NCI-H748 treated with DMSO at 0.1 percent for 48 hours (cell line): Measurements from ENCODE around the gene CHAD.

Source experiments
- DNase-seq: peaks from one replicate; lab custom pipeline; 2025; lab: John Stamatoyannopoulos, UW

CHAD gene

DNA sequence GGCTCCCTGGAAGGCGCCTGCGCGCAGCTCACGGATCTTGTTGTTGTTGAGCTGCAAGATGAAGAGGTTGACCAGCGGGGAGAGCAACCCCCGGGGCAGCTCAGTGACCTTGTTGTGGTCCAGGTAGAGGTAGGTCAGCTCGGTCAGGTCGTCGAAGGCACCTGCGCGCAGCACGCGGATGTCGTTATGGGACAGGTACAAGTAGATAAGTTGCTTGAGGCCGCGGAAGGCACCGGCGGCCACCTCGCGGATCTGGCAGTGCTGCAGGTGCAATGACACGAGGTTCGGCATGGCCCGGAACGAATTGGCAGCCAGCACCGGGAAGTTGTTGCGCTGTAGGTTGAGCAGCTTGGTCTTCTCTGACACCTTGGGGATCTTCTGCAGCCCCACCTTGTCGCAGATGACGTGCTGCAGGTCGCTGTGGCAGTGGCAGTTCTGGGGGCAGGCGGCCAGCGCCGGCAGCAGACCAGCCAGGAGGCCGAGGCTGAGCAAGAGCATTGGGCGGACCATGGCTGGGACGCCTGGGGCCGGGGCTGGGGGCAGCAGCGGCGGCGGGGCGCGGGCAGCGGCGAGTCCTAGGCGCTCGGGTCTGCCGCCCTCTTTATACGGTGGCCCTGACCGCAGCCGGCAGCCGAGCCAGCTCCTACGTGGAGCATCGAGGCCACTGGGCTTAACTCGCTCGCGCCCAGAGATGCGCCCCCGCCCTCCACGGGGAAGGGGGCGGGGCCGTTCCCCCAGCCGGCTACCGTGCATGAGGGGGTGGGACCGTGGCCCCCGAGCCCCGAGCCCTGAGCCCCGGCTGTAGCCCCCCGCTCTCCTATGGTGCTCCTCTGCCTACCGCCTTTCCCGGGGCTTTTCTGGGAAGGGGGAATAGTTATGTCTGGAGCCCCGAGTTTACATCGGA lies at the start of gene CHAD:
TSS of gene CHAD (minus strand) at position 577 of the 904 bp plus-strand sequence. CDS start at position 510, 67 bp downstream.
- peak; percentile 9 for DNase-seq

DNA sequence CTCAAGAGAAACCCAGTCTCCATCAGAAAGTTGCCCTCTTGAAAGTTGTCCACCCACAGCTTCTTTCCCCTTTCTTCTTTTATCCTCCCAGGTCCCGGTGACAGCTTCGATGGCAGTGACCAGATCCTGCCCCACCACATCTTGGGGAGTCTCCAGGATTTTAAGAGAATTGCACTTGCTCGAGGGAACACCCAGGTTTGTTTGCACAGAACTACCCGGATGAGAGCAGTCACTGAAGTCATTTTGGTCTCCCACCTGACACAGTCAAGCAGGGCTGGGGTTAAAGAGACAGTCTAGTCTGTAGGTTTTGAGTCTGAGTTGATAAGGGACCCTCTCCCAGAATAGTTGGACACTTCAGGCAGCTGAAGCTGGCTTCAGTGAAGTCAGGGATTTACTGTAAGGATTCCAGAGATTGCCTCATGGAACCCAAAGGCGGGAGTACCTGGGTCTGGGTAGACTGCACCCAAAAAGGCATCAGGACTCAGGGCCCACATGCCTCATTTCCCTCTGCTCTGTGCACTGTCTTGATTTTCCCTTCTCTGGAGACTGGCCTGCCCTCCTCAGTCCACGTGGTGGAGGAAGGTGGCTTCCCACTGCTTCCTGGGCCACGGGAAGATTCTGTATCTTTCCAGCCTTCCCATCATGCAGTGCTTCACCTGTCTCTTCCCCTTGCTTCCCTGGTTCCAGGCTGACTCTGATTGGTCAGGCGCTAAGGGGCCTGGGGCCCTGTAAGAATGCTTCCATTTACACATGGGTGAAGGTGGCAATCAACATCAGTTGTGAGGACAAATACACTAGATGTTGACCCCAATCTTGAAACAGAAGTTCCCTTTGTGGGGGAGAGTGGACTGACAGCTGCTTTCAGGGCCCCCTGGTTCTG lies 49.1 kb upstream of the CHAD start:
- no peak for DNase-seq

- no peak for DNase-seq
Observed at GRCh38 chr17:50517011-50517410, 48.3 kb upstream of the CHAD start.

DNA sequence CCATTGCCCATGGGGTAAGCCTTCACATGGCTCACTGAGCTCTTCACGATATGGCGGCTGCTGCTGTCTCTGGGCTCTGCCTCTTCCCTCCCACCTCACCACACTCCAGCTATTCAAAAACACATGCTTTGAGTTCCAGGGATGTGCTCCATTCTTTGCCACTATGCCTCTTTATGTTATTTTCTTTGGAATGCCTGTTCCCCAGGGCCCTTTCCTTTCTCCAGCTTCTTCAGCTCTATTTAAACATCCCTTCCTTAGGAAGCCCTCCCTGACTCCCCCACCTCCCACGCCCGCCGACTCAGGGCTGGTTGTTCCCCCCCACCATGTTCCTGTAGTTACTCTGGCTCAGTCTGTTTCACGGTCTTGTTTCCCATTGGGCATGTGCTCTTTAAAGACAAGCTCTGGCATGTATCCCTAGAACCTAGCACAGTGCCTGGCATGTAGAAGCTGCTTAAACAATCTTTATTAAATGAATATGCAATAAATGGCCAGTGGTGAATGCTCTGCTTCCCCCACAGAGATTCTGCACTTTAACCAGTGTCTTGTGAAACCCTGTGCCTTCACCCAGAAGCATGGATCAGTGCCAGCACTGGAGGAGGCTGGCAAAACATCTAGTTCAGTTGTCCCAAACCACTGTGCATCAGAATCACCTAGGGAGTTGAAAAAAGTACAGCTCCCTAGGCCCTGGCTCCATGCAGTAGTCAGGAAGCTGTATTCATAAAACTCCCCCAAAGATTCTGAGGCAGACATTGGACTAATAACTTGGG lies 46.4 kb upstream of the CHAD start:
- no peak for DNase-seq

DNA sequence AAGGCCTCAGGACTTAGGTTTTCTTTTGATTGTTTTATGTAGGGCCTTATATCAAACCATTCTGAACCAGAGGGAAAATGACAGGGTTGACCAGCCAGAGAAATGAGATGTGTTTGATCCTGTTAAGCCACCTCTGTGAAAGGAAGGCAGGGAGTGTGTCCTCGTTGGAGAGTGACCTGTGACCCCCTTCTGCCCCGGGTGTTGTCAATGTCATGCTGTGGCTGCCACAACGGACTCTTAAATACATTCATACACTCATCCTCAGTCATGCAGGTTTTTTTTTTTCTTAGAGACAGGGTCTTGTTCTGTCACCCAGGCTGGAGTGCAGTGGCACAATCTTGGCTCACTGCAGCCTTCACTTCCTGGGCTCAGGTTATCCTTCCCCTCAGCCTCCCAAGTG lies 45.7 kb upstream of the CHAD start:
- no peak for DNase-seq

GRCh38 chr17:50513495-50513894 lies 44.8 kb upstream of the CHAD start:
- no peak for DNase-seq

GRCh38 chr17:50511058-50511457 lies 42.4 kb upstream of the CHAD start:
- no peak for DNase-seq

- DNase-seq: no peak
Observed at GRCh38 chr17:50508573-50509460, 40.1 kb upstream of the CHAD start.

GRCh38 chr17:50507871-50508572 lies 39.3 kb upstream of the CHAD start, which contains the start of gene MYCBPAP:
MYCBPAP (plus strand) TSS chr17:50508439; CDS start chr17:50508675, 236 bp downstream.
- peak; percentile 48 for DNase-seq

DNA sequence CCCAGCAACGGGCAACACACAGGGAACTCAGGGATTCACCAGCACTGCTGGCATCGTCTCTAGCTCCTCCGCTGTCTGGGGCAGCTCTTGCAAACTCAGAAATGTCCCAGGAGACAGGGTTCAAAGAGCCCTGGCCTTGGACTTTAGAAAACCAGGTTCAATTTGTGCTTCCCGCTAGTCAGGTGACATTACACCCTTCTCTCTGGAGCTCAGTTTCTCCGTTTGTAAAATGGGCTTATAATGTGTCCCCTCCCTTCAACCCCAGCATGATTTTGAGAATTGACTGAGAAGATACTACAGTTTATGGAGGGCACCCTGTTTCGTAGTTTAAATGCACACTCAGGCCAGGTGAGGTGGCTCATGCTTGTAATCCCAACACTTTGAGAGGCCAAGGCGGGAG lies 37.6 kb upstream of the CHAD start:
- no peak for DNase-seq

DNA sequence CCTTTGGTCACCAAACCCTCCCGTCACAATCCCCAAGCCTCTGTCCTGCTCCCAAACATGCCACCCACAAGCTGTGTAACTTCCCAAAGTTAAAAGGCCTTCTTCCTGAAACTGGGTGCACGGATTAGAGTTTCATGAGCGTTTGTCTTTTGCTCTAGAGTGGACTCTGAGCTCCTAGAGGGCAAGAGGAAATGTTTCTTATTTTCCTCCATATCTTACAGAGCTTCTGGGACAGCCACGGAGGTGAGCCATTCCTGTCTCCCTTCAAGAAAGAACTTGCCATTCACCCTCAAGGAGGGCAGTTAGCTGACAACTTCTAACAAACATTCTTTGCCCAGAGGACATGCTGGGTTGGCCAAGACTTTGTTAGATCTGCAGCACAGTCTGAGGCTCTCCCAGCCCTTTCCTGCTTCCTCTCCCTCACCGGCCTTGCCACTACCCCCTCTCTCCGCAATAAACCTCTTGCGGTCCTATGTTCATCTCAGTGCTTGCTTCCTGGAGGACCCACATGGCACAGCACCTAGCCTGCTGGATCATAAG lies 37.0 kb upstream of the CHAD start:
- no peak for DNase-seq

DNA sequence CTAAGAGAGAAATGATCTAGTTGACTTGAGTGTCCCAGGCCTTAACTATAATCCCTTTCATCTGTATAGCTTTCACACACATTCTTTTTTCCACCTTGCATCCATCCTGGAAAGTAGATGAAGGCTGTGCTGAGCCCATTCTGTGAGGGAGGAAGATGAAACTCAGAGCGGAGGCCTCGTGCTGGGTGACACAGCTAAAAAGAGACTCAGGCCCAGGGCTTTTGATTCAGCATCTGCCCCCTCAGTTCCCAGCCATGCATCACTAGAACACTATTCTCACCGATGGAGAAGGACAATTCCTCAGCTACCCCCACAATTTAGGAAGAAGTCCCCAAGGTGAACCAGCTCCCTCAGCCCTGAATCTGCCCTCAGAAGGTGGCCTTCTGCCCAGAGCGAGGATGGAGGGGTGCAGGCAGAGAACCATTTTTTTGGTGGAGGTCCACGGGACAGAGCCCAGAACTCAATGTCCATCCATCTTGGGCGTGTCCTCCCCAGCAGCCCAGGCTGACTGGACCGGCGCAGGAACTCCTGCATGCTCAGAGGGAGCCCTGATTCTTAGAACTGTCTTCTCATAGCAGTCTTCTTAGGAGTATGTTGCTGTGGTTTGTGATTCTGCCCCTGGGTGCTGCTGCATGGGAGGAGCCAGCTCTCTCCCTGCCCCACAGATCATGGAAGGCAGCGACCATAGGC lies 33.8 kb upstream of the CHAD start:
- no peak for DNase-seq

- DNase-seq: no peak
Observed at GRCh38 chr17:50501054-50501453, 32.4 kb upstream of the CHAD start.

- DNase-seq: no peak
Observed at GRCh38 chr17:50499721-50500120, 31.0 kb upstream of the CHAD start.

DNA sequence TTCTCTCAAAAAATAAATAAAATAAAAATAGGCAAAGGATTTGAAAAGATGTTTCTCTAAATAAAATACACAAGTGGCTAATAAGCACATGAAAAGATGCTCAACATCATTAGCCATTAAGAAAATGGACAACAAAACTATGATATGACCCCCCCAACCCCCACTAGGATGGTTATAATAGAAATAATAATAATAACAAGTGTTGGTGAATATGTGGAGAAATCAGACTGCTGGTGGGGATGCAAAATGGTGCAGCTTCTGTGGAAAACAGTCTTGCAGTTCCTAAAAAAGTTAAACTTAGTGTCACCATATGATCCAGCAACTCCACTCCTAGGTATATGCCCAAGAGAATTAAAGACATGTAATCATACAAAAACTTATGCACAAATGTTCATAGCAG lies 30.6 kb upstream of the CHAD start:
- DNase-seq: no peak

DNA sequence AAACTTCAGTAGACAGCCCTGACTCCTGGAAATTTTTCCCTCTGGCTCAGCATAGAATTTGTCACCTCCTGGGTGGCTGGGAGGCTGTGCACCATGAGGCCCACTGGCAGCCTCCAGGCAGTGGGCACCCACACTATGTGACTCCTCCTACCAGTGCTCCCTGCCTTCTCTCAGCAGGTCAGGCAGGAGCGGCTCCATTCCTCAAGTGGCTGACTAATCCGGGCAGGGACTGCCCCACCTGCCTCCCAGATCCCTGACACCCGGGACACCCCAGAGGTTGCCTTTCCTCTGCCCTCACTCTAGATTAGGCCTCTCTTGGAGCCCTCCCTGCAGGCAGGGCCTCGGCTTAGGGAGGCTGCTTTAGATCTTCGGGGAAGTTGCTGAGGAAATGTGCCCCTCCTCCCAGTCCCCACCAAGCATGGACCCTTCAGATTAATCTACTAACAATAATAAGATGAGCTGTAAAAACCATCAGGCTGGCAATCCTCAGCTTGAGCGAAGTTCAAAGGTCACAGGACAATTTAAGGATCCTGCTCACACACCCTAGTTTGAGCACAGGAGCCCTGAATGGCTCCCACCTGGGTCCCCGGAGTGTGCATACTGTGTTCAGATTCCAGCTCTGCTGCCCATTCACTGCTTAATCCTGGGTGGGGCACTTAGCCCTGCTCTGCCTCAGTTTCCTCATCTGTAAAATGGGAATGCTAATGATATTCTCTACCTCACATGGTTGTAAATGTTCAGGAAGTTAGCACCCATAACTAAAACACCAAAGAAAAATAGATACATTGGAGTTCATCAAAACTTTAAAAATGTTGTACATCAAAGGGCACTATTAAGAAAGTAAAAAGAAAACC lies 29.6 kb upstream of the CHAD start:
- DNase-seq: no peak

GRCh38 chr17:50495918-50496317 lies 27.2 kb upstream of the CHAD start:
- DNase-seq: no peak

- no peak for DNase-seq
Observed at GRCh38 chr17:50495217-50495823, 26.6 kb upstream of the CHAD start.
